OCI-LY7 (cell line): ENCODE measurements around the gene SLC9A6. TPM values are rescaled to one million over a fixed set of nuclear protein-coding genes. Genes with fewer than 3 reads are reported as not detected.

Experiments
- BruUV-seq: library from RNA; stranded (reverse); fragments of 400-500 nt; replicated peaks from 2 replicates; lab custom pipeline; 2021; lab: Mats Ljungman, UMichigan
- CTCF ChIA-PET: fragments of 300-600 bp; sonication (Branson Sonifier 250); formaldehyde crosslinking; loops from one replicate; lab custom pipeline; 2022; ENCODE audit warnings: antibody characterized with exemption; ENCODE audit not compliant: unreplicated experiment; lab: Charles Lee
- POLR2A ChIA-PET: fragments of 300-600 bp; sonication (Branson Sonifier 250); formaldehyde crosslinking; loops from one replicate; lab custom pipeline; 2022; ENCODE audit warnings: antibody characterized with exemption; lab: Charles Lee
- DNase-seq: peaks from one replicate; pipeline ENCODE4 v3.0.0-alpha.2; 2015; ENCODE audit warnings: low spot score
- H2AFZ ChIP-seq: fragments of 200-600 bp; sonication (generic), shearing (Covaris generic); 2 replicates; pipeline ENCODE4 v1.6.1; 2014; ENCODE audit warnings: mild to moderate bottlenecking, antibody characterized with exemption, low read length, moderate library complexity
- H3K27ac ChIP-seq: fragments of 200-600 bp; sonication (generic); 2 replicates; pipeline ENCODE4 v1.5.1; 2014; ENCODE audit warnings: mixed run types, low read depth, mild to moderate bottlenecking, moderate library complexity, low read length, inconsistent platforms; ENCODE audit not compliant: poor library complexity, severe bottlenecking
- H3K36me3 ChIP-seq: fragments of 200-600 bp; sonication (generic); 2 replicates; pipeline ENCODE4 v1.6.1; 2014; ENCODE audit warnings: mild to moderate bottlenecking, antibody characterized with exemption, low read length, moderate library complexity, mixed read lengths; ENCODE audit not compliant: insufficient read depth
- H3K4me1 ChIP-seq: fragments of 200-600 bp; sonication (generic); 2 replicates; pipeline ENCODE4 v1.5.1; 2014; ENCODE audit warnings: mild to moderate bottlenecking, low read length; ENCODE audit not compliant: insufficient read depth, poor library complexity, severe bottlenecking
- H3K4me2 ChIP-seq: fragments of 200-600 bp; sonication (generic); 2 replicates; pipeline ENCODE4 v1.6.1; 2014; ENCODE audit warnings: mild to moderate bottlenecking, low read length
- H3K4me3 ChIP-seq: fragments of 200-600 bp; sonication (generic); 2 replicates; pipeline ENCODE4 v1.5.1; 2014; ENCODE audit warnings: mild to moderate bottlenecking, low read depth, low read length; ENCODE audit not compliant: poor library complexity, severe bottlenecking
- H3K79me2 ChIP-seq: fragments of 200-600 bp; sonication (generic); 2 replicates; pipeline ENCODE4 v1.6.1; 2016; ENCODE audit warnings: low read depth, mild to moderate bottlenecking, low read length, moderate library complexity, mixed read lengths; ENCODE audit not compliant: insufficient read depth
- H3K9me2 ChIP-seq: fragments of 200-600 bp; sonication (generic); 2 replicates; pipeline ENCODE4 v1.6.1; 2016; ENCODE audit warnings: mild to moderate bottlenecking, low read length, mixed read lengths; ENCODE audit not compliant: insufficient read depth
- H3K9me3 ChIP-seq: fragments of 200-600 bp; sonication (generic); 2 replicates; pipeline ENCODE4 v1.6.1; 2014; ENCODE audit warnings: mild to moderate bottlenecking, mixed run types, low read length, mixed read lengths
- H4K20me1 ChIP-seq: fragments of 200-600 bp; sonication (generic); 2 replicates; pipeline ENCODE4 v1.6.1; 2014; ENCODE audit warnings: mild to moderate bottlenecking, antibody characterized with exemption, low read length, moderate library complexity, mixed read lengths; ENCODE audit not compliant: insufficient read depth
- CTCF ChIP-seq: fragments of 200-600 bp; sonication (generic); conservative IDR thresholded peaks from 2 replicates; pipeline ENCODE4 v1.5.1; 2014; ENCODE audit warnings: mild to moderate bottlenecking, antibody characterized with exemption, low read length, moderate library complexity, mixed read lengths
- EZH2phosphoT487 ChIP-seq: fragments of 200-600 bp; sonication (generic); IDR thresholded peaks from 2 replicates; pipeline ENCODE4 v1.6.1; 2018; ENCODE audit warnings: low read depth, borderline replicate concordance, mild to moderate bottlenecking, mixed run types, antibody characterized with exemption, low read length, moderate library complexity, mixed read lengths
- intact Hi-C: fragments of 100-400 bp; cut with micrococcal nuclease; formaldehyde crosslinking; loops from one replicate; pipeline ENCODE4 v1.10.0; 2022; ENCODE audit not compliant: unreplicated experiment
- total RNA-seq, 2 experiments: library from RNA; depleted of rRNA in 1 of 2; stranded (reverse); fragments of >200 nt in 1 of 2; shearing (Covaris generic) in 1 of 2; gene quantifications; 2 replicates each; pipeline ENCODE4 v1.2.3, GENCODE V29; 2014 to 2022

SLC9A6 gene
- total RNA-seq, 2 experiments from 2014 or later = 7.7 to 12.6 TPM

GRCh38 chrX:136021903-136022302 is 36.7 kb downstream of the SLC9A6 start:
- no TSS peak for BruUV-seq
- intact Hi-C loops = loop anchor here (10.0 kb wide), 1 partner anchor 673 kb away; no protein-coding TSS in a partner anchor
- Histone ChIP-seq H3K4me3 (no peak overlapping the region), H3K36me3 (peaks cover 18% of the 10 kb centered on the region), H3K9me3 (no peaks in the 10 kb centered on the region), H3K4me2 (no peak overlapping the region), H2AFZ (no peak overlapping the region), H3K4me1 (no peaks in the 10 kb centered on the region), H4K20me1 (no peaks in the 10 kb centered on the region), H3K9me2 (no peaks in the 10 kb centered on the region), H3K79me2 (no peaks in the 10 kb centered on the region), H3K27ac (no peak overlapping the region)
- CTCF ChIA-PET = no interaction called here
- POLR2A ChIA-PET = no interaction called here
- TF ChIP-seq CTCF (no peak), EZH2phosphoT487 (no peak)
- DNase-seq = no peak

- no peak for DNase-seq
- H3K79me2 ChIP-seq = no peaks in the 10 kb centered on the region
- POLR2A ChIA-PET = no interaction called here
- intact Hi-C loops = loop anchor here (5.0 to 10.0 kb wide), 2 partner anchors 177 to 670 kb away; no protein-coding TSS in a partner anchor
- H3K4me1 ChIP-seq = no peaks in the 10 kb centered on the region
- no peaks in the 10 kb centered on the region for H3K9me3 ChIP-seq
- no peak overlapping the region for H2AFZ ChIP-seq
- H3K27ac ChIP-seq = no peak overlapping the region
- BruUV-seq = no TSS peak
- no peak for TF ChIP-seq EZH2phosphoT487
- TF ChIP-seq CTCF = no peak
- H3K4me2 ChIP-seq = no peak overlapping the region
- no peak overlapping the region for H3K4me3 ChIP-seq
- CTCF ChIA-PET = no interaction called here
- peaks cover 8% of the 10 kb centered on the region for H3K36me3 ChIP-seq
- no peaks in the 10 kb centered on the region for H3K9me2 ChIP-seq
- no peaks in the 10 kb centered on the region for H4K20me1 ChIP-seq
Measured at GRCh38 chrX:136025091-136025490, 39.9 kb downstream of the SLC9A6 start.

- no peak overlapping the region for H2AFZ ChIP-seq
- BruUV-seq = no TSS peak
- TF ChIP-seq EZH2phosphoT487 (no peak), CTCF (peak; percentile 75)
- DNase-seq = peak; percentile 43
- no peak overlapping the region for H3K4me3 ChIP-seq
- ChIA-PET CTCF (interaction anchor here (2.6 kb wide), 1 partner anchor 135 kb away, joined by 14 read pairs; no protein-coding TSS in a partner anchor), POLR2A (interaction anchor here (0.5 to 1.1 kb wide), 4 partner anchors 10 to 579 kb away, joined by 3 to 5 read pairs (median 4); no protein-coding TSS in a partner anchor)
- H3K36me3 ChIP-seq = no peaks in the 10 kb centered on the region; the same call in 1 of the 2 replicates
- H3K4me1 ChIP-seq = no peaks in the 10 kb centered on the region
- intact Hi-C loops = loop anchor here (2.0 to 10.0 kb wide), 3 partner anchors 134 to 666 kb away; no protein-coding TSS in a partner anchor
- H3K4me2 ChIP-seq = no peak overlapping the region
- H3K79me2 ChIP-seq = no peaks in the 10 kb centered on the region
- no peaks in the 10 kb centered on the region for H4K20me1 ChIP-seq
- H3K9me3 ChIP-seq = no peaks in the 10 kb centered on the region
- no peaks in the 10 kb centered on the region for H3K9me2 ChIP-seq
- H3K27ac ChIP-seq = no peak overlapping the region
Measured at GRCh38 chrX:136028383-136028984, 43.2 kb downstream of the SLC9A6 start.
